Astrocyte (in vitro differentiated cells and primary cell): ENCODE data around the gene CREG2.

ENCODE experiments used
- CTCF ChIP-seq: IDR thresholded peaks from 2 replicates; pipeline ENCODE4 v1.5.1; 2011; ENCODE audit warnings: low read depth, mild to moderate bottlenecking, inconsistent platforms, low read length, moderate library complexity; ENCODE audit not compliant: insufficient read depth
- EZH2 ChIP-seq: IDR thresholded peaks from 2 replicates; pipeline ENCODE4 v1.6.1; 2012; ENCODE audit warnings: mild to moderate bottlenecking, low read length, inconsistent platforms; ENCODE audit not compliant: insufficient read depth

- TF ChIP-seq EZH2 = no peak
- no peak for TF ChIP-seq CTCF
Observed at GRCh38 chr2:101382442-101382841, 4.9 kb downstream of the CREG2 start.
